ENCODE measurements around the gene GHR. TPM values are rescaled to one million over a fixed set of nuclear protein-coding genes. Genes with fewer than 3 reads are reported as not detected.

Gene GHR
- total and polyA plus RNA-seq, 2 of the 8 experiments (the other 6 are each of a cell fraction or from before 2014, with no cell fraction given): 0.15 to 0.19 TPM

DNA sequence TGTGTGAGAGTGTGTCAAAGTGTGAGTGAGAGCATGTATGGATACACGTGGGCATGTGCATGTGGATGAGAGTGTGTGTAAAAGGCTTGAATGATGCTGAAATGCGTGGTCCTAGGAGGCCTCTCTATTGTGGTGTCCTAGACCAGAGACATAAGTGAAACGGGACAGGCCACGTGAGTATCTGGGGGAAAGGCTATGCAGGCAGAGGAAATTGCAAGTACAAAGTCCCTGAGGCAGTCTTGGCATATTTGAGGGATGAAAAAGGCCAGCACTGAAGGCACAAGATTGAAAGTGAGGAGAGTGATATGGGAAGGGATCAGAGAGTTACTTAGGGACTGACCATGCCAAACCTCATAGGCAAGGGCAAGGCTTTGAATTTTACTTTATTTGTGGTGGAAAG is 266.2 kb downstream of the GHR start (continued):
- TF ChIP-seq, protein P1, sequence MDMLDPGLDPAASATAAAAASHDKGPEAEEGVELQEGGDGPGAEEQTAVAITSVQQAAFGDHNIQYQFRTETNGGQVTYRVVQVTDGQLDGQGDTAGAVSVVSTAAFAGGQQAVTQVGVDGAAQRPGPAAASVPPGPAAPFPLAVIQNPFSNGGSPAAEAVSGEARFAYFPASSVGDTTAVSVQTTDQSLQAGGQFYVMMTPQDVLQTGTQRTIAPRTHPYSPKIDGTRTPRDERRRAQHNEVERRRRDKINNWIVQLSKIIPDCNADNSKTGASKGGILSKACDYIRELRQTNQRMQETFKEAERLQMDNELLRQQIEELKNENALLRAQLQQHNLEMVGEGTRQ (IDR thresholded peaks at IDR 0.05; ENCODE audit: low read length): no peak
- TF ChIP-seq, protein P2, sequence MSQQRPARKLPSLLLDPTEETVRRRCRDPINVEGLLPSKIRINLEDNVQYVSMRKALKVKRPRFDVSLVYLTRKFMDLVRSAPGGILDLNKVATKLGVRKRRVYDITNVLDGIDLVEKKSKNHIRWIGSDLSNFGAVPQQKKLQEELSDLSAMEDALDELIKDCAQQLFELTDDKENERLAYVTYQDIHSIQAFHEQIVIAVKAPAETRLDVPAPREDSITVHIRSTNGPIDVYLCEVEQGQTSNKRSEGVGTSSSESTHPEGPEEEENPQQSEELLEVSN (IDR thresholded peaks at IDR 0.05): no peak
- no peak for TF ChIP-seq BCL11A (IDR thresholded peaks at IDR 0.05; ENCODE audit: low read depth in 2 of 2, low read length in 2 of 2)
- TF ChIP-seq ZNF274 (IDR thresholded peaks at IDR 0.05; ENCODE audit: borderline replicate concordance, extremely low read depth, low read length): no peak
- TF ChIP-seq KDM4A (IDR thresholded peaks at IDR 0.05; ENCODE audit: low read depth, low read length, severe bottlenecking): no peak
- TF ChIP-seq RXRA (IDR thresholded peaks at IDR 0.05; ENCODE audit: insufficient read depth, low read depth, low read length): no peak
- no peak for TF ChIP-seq JUN (IDR thresholded peaks at IDR 0.05; ENCODE audit: low read depth, low read length)
- TF ChIP-seq TEAD4 (IDR thresholded peaks at IDR 0.05; ENCODE audit: low read depth, low read length): no peak
- TF ChIP-seq SP1 (IDR thresholded peaks at IDR 0.05; ENCODE audit: low read depth, low read length): no peak

Measured in H1 (cell line).